Smooth muscle cell of trachea (primary cell): ENCODE results near the gene P3R3URF. TPM values are rescaled to one million over a fixed set of nuclear protein-coding genes. Genes with fewer than 3 reads are reported as not detected.

Source experiments
- total RNA-seq: library from RNA; depleted of rRNA; stranded (reverse); fragments of >200 nt; gene quantifications from 2 replicates; pipeline ENCODE4 v1.2.1, GENCODE V29; 2014

The P3R3URF gene
- total RNA-seq: not detected in 2 replicates

DNA sequence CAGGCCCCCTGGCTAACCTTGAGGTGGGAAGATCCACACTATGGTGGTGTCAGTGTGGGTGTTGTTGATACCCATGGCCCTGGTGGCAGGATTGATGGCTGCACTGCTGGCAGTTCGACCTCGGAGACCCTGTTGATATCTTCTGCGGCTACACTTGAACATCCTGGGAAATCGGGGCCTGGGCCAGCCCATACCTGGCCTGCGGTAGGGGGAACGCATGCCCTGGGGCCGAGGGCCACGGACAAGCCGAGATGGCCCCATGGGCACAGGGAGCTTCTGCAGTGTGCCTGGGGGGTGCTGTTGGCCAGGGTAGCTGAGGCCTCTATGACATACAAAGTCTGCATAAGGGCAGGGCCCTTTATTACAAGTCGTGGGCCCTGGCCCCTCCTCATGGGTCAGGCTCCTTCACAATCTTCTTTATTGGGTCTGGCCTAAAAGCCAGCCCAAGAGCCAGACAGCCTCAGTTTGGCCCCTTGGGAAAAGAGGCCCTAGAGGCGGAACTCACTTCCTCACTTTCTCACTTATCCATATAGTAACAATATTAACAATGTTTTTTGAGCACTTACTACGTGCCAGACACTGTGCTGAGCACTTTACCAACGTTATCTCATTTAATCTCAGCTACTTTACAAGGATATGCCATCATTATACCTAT, at the start of gene P3R3URF:
TSS of gene P3R3URF (minus strand) at position 278 of the 655 bp plus-strand sequence. CDS start at position 261, 17 bp downstream.

DNA sequence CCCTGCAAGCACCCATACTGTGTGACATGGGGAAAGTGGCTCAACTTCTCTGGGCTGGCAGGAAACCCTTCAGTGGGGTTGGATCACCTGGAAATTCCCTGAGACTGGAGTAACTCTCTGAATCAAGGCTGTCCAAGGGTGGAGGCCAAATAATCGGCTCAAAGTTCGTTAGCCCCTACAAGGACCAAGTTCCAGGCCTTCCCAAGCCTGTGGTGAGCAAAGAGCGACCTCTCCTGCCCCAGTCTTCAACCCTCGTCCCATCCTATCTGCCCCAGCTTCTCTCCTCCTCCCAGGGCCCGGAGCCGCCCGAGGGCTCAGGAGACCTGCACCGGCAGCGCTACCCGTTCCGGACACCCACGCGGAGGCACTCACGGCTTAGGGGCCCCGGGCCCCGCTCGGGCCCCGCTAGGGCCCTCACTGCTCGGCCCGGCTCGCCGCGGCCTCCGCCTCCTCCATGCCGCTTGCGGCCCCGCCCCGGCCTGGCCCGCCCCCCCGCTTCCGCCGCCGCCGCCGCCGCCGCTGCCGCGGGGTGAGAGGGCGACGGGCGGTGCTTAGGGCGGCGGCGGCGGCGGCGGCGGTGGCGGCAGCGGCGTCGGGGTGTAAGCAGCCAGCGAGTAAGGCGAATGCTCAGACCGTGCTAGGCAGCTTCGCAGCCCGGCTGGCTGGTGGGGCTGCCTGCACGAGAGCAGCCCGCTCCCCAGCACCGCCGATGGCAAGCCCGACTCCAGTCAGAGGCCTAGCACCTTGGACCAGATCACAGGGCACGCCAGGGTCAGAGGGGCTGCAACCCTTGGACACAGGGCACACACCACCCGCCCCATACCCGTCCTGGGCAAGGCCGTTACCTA, 21.9 kb upstream of the P3R3URF start, which contains the start of gene POMGNT1:
TSS of gene POMGNT1 (minus strand) at position 471 of the 848 bp plus-strand sequence. CDS start 613 bp downstream, outside the sequence.

DNA sequence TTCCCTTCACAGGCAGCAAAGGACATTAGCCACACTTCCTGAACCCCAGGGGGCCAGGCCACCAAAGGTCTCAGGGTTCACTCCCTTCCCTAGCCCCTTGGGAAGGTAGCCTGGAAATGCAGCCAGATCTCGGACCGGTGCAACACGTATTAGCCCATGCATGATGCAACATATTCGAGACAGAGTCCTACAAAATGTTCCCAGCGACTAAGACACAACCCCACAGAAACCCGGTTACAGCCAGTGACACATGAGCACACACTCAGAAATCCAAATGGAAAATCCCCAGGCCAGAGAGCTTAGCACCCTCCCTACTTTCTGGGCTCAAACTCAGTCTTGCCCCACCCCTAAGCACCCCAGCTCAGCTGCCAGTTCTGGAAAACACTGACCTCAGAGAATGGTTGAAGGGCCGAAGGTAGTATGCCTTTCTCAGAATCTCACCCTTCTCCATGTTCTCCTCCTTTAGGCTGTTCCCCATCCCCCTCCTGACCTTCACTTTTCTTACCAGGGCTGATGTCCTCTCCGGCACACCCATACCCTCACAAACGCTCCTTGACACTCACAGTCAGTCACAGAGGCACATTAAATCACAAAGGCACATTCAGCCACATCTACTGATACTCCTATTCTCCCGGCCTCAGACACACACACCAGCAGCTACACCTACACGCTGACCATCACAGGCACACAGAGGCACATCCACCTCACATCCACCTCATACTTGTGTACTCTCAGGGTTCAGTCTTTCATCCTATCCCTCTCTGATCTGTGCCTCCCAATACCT, 1.6 kb downstream of the P3R3URF start, which contains the start of gene TSPAN1:
TSS of gene TSPAN1 (plus strand) at position 640 of the 784 bp plus-strand sequence. CDS start 6,021 bp downstream, outside the sequence.

DNA sequence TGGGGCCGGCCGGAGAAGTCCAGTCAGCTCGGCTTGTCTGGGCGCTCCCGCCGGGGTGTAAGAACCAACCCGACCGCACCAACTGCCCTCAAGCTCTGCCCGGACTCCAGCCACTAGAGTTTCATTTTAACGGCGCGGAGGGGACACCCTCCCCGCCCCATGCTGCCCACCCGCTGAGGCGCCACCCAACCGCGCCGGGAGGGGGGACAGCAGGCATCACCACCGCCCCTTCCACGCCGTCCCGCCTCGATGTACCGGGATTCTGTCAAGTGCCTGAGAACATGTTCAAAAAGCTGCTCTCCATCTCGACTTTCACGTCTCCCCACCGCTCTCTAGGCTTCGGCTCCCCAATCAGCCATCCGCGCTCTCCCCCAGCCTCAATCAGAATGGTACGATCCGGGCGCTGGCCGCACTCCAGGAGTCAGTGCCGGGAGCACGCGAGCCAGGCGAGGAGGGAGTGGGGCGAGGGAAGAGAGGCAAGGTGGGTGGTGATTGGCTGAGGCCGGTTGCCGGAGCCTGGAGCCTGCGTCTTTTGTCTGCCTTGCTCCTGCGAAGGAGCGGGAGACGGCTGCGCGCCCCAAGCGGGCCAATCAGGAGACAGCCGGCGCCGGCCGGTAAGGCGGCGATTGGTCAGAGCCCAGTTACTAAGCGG, 43.6 kb downstream of the P3R3URF start, which contains the start of gene PIK3R3:
TSS of gene PIK3R3 (minus strand) at position 101 of the 652 bp plus-strand sequence. CDS start 677 bp downstream, outside the sequence.

Other genes starting within 250 kb of the P3R3URF start
- gene PIK3R3, start 43.9 kb downstream of the P3R3URF start, total RNA-seq: 3.6 and 6.3 TPM in 2 replicates
- not detected in 2 replicates for gene TSPAN1, start 1.4 kb downstream of the P3R3URF start, total RNA-seq
- gene POMGNT1, start 21.9 kb upstream of the P3R3URF start, total RNA-seq: 43.1 and 56.1 TPM in 2 replicates
- gene LURAP1, start 26.8 kb upstream of the P3R3URF start, total RNA-seq: 6.1 and 6.5 TPM in 2 replicates
- gene RAD54L, start 71.3 kb upstream of the P3R3URF start, total RNA-seq: 0.50 and 7.4 TPM in 2 replicates
- 88.4 and 167 TPM in 2 replicates for gene LRRC41, start 127.1 kb upstream of the P3R3URF start, total RNA-seq
- gene UQCRH, start 127.2 kb upstream of the P3R3URF start, total RNA-seq: 196 and 580 TPM in 2 replicates
- 14.2 and 15.4 TPM in 2 replicates for gene NSUN4, start 164.3 kb upstream of the P3R3URF start, total RNA-seq
- gene FAAH, start 217.8 kb upstream of the P3R3URF start, total RNA-seq: 0.15 and 1.8 TPM in 2 replicates